HL-60 (cell line): Measurements from ENCODE around the gene MET.
"Not testable (repeated sequence)": the region's sequence is repeated elsewhere in the genome, so short reads cannot be mapped to it uniquely, and the experiment has no call there.

ENCODE experiments used
- DNase-seq, 2 experiments: peaks; one replicate each; pipeline ENCODE4 v3.0.0-alpha.2; 2010 to 2020; ENCODE audit warnings: low read depth in 1 of 2, low spot score in 1 of 2
- H3K27ac ChIP-seq: fragments of 250-450 bp; sonication (Bioruptor Pico); replicated peaks from 2 replicates; pipeline ENCODE4 v1.5.1; 2020; ENCODE audit warnings: mild to moderate bottlenecking, moderate library complexity
- H3K27me3 ChIP-seq: fragments of 250-450 bp; sonication (Bioruptor Pico); 2 replicates; pipeline ENCODE4 v1.5.1; 2021; ENCODE audit warnings: mild to moderate bottlenecking, moderate library complexity; ENCODE audit not compliant: insufficient read depth, poor library complexity, severe bottlenecking
- H3K4me3 ChIP-seq: replicated peaks from 2 replicates; pipeline ENCODE4 v1.5.1; 2011; ENCODE audit warnings: mild to moderate bottlenecking, control low read depth, low read length; ENCODE audit not compliant: insufficient read depth
- CTCF ChIP-seq: IDR thresholded peaks from one replicate; pipeline ENCODE4 v1.5.1; 2011; ENCODE audit warnings: low read length, control low read depth, inconsistent platforms; ENCODE audit not compliant: insufficient read depth
- GABPA ChIP-seq: IDR thresholded peaks from 2 replicates; pipeline ENCODE4 v1.6.1; 2012; ENCODE audit warnings: low read depth
- POLR2AphosphoS5 ChIP-seq: IDR thresholded peaks from 2 replicates; pipeline ENCODE4 v1.6.1; 2012; ENCODE audit warnings: low read depth
- REST ChIP-seq: IDR thresholded peaks from 2 replicates; pipeline ENCODE4 v1.6.1; 2012; ENCODE audit warnings: low read depth; ENCODE audit not compliant: insufficient replicate concordance
- SPI1 ChIP-seq: IDR thresholded peaks from 2 replicates; pipeline ENCODE4 v1.6.1; 2012; ENCODE audit warnings: low read depth, mild to moderate bottlenecking, borderline replicate concordance

MET gene

GRCh38 chr7:116713918-116714317 lies 41.9 kb downstream of the MET start:
- H3K4me3 ChIP-seq, result no peak overlapping the region
- H3K27me3 ChIP-seq, result no peaks in the 10 kb centered on the region
- TF ChIP-seq REST (no peak), SPI1 (no peak), CTCF (no peak), POLR2AphosphoS5 (no peak), GABPA (no peak)
- DNase-seq, result no peak
- no peak overlapping the region for H3K27ac ChIP-seq

GRCh38 chr7:116715077-116715476 lies 43.1 kb downstream of the MET start:
- Histone ChIP-seq H3K27me3 (no peaks in the 10 kb centered on the region), H3K4me3 (no peak overlapping the region), H3K27ac (no peak overlapping the region)
- no peak for TF ChIP-seq REST
- TF ChIP-seq GABPA, result no peak
- DNase-seq, result no peak

- Histone ChIP-seq H3K27ac (no peak overlapping the region), H3K4me3 (no peak overlapping the region)
- TF ChIP-seq POLR2AphosphoS5 (no peak), SPI1 (no peak), GABPA (no peak), CTCF (no peak), REST (no peak)
These were observed 45.1 kb downstream of the MET start for GRCh38 chr7:116717137-116717536.

GRCh38 chr7:116723959-116724529 lies 52.0 kb downstream of the MET start:
- not testable (repeated sequence) for DNase-seq

More at GRCh38 chr7:116717137-116717536, 45.1 kb downstream of the MET start:
- no peak for DNase-seq
- no peaks in the 10 kb centered on the region for H3K27me3 ChIP-seq

More at GRCh38 chr7:116723959-116724529, 52.0 kb downstream of the MET start:
- H3K27ac ChIP-seq, H3K4me3 ChIP-seq, H3K27me3 ChIP-seq: not testable (repeated sequence)
